NCI-H524 treated with DMSO at 0.1 percent for 48 hours (cell line): ENCODE data around the gene ALOX5.
"Not testable (repeated sequence)": the region's sequence is repeated elsewhere in the genome, so short reads cannot be mapped to it uniquely, and the experiment has no call there.

Experiments used
- DNase-seq: peaks from one replicate; lab custom pipeline; 2025; lab: John Stamatoyannopoulos, UW

Gene ALOX5

DNA sequence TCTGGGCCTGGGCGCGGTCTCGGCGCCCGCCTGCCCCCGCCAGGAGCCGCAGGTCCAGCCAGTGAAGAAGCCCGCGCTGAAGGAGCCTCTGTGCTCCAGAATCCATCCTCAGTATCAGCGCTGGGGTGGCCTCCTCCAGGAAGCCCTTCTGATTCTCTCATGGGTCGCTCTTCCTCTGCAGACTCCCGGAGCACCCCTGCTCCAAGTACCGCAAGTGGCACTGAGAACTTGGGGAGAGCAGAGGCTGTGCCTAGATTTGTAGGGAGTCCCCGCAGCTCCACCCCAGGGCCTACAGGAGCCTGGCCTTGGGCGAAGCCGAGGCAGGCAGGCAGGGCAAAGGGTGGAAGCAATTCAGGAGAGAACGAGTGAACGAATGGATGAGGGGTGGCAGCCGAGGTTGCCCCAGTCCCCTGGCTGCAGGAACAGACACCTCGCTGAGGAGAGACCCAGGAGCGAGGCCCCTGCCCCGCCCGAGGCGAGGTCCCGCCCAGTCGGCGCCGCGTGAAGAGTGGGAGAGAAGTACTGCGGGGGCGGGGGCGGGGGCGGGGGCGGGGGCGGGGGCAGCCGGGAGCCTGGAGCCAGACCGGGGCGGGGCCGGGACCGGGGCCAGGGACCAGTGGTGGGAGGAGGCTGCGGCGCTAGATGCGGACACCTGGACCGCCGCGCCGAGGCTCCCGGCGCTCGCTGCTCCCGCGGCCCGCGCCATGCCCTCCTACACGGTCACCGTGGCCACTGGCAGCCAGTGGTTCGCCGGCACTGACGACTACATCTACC is at the start of gene ALOX5:
Gene ALOX5, plus strand, starts transcription at position 641 of the 774 bp plus-strand sequence. Its CDS starts 64 bp downstream, at position 705.
- DNase-seq = no peak

DNA sequence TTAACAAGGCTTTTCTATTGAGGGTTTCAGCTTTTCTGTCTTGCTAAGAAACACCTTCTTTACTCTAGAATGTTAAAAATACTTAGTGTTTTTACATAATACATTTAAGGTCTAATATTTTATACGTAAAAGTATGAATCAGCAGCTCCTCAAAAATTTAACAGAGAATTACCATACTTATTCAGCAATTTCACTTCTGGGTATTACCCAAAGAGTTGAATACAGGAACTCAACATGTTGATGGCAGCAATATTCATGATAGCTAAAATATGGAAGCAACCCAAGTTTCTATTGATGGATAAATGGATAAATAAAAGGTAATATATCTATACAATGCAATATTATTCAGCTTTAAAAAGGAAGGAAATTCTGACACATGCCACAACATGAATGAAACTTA is 48.9 kb upstream of the ALOX5 start:
- DNase-seq = no peak

DNA sequence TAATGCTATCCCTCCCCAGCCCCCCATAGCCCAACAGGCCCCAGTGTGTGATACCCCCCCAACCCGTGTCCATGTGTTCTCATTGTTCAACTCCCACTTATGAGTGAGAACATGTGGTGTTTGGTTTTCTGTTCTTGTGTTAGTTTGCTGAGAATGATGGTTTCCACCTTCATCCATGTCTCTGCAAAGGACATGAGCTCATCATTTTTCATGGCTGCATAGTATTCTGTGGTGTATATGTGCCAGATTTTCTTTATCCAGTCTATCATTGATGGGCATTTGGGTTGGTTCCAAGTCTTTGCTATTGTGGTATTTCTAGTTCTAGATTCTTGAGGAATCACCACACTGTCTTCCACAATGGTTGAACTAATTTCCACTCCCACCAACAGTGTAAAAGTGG is 47.2 kb upstream of the ALOX5 start:
- DNase-seq = not testable (repeated sequence)

DNA sequence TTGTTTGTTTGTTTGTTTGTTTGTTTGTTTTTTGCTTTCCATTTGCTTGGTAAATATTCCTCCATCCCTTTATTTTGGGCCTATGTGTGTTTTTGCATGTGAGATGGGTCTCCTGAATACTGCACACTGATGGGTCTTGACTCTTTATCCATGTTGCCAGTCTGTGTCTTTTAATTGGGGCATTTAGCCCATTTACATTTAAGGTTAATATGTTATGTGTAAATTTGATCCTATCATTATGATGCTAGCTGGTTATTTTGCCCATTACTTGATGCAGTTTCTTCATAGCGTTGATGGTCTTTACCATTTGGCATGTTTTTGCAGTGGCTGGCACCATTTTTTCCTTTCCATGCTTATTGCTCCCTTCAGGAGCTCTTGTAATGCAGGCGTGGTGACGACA is 42.2 kb upstream of the ALOX5 start:
- DNase-seq = not testable (repeated sequence)

DNA sequence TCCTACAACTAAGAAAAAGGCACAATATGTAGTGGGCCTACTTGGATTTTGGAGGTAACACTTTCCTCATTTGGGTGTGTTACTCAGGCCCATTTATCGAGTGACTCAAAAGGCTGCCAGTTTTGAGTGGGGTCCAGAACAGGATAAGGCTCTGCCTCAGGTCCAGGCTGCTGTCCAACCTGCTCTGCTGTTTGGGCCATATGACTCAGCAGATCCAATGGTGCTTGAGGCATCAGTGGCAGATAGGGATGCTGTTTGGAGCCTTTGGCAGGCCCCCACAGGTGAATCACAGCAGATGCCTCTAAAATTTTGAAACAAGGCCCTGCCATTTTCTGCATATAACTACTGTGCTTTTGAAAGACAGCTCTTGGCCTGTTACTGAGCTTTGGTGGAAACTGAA is 34.1 kb upstream of the ALOX5 start:
- no peak for DNase-seq

DNA sequence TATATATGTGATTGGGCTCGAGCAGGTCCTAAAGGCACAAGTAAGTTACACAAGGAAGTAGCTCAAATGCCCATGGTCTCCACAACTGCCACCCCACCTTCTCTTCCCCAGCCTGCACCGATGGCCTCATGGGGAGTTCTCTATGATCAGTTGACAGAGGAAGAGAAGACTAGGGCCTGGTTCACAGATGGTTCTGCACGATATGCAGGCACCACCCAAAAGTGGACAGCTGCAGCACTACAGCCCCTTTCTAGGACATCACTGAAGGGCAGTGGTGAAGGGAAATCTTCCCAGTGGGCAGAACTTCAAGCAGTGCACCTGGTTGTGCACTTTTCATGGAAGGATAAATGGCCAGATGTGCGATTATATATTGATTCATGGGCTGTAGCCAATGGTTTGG is 33.6 kb upstream of the ALOX5 start:
- DNase-seq = not testable (repeated sequence)

DNA sequence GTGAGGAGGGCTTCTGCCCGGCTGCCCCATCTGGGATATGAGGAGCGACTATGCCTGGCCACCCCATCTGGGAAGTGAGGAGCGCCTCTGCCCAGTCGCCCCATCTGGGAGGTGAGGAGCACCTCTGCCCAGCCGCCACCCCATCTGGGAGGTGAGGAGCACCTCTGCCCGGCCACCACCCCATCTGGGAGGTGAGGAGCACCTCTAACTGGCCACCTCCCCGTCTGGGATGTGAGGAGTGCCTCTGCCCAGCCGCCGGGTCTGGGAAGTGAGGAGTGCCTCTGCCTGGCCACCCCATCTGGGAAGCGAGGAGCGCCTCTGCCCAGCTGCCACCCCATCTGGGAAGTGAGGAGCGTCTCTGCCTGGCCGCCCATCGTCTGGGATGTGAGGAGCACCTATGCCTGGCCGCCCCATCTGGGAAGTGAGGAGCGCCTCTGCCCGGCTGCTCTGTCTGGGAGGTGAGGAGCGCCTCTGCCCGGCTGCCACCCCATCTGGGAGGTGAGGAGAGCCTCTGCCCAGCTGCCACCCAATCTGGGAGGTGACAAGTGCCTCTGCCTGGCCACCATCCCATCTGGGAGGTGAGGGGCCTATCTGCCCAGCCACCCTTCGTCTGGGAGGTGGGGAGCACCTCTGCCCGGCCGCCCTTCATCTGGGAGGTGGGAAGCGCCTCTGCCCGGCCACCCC is 27.2 kb upstream of the ALOX5 start:
- not testable (repeated sequence) for DNase-seq

DNA sequence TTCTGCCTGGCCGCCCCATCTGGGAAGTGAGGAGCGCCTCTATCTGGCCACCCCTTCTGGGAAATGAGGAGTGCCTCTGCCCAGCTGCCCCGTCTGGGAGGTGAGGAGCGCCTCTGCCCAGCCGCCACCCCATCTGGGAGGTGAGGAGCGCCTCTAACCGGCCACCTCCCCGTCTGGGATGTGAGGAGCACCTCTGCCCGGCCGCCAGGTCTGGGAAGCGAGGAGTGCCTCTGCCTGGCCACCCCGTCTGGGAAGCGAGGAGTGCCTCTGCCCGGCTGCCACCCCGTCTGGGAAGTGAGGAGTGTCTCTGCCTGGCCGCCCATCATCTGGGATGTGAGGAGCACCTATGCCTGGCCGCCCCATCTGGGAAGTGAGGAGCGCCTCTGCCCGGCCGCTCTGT is 26.6 kb upstream of the ALOX5 start:
- not testable (repeated sequence) for DNase-seq

DNA sequence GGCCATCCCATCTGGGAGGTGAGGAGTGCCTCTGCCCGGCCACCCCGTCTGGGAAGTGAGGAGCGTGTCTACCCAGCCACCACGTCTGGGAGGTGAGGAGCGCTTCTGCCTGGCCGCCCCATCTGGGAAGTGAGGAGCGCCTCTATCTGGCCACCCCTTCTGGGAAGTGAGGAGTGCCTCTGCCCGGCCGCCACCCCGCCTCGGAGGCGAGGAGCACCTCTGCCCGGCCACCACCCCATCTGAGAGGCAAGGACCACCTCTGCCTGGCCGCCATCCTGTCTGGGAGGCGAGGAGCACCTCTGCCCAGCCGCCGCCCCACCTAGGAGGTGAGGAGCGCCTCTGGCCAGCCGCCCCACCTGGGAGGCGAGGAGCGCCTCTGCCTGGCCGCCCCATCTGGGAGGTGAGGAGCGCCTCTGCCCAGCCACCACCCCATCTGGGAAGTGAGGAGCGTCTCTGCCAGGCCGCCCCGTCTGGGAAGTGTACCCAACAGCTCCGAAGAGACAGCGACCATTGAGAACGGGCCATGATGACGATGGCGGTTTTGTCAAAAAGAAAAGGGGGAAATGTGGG is 25.7 kb upstream of the ALOX5 start:
- DNase-seq = not testable (repeated sequence)

DNA sequence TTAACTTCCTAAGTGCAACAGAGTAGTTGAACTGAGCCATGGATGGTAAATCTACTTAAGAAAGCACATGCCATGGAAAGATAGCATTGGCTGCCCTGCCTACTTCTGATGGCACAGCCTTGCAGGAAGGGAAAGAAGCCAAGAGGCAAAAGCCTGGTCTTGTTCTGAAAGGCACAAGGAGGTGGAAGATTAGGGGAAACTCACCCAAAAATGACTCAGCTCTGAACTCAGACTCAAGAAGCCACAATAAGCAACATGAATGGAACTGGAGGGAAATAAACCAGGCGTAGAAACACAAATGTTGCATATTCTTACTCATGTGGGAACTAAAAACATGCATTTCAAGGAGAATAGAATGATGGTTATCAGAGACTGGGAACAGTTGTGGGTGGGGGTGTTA is 20.8 kb upstream of the ALOX5 start:
- no peak for DNase-seq

DNA sequence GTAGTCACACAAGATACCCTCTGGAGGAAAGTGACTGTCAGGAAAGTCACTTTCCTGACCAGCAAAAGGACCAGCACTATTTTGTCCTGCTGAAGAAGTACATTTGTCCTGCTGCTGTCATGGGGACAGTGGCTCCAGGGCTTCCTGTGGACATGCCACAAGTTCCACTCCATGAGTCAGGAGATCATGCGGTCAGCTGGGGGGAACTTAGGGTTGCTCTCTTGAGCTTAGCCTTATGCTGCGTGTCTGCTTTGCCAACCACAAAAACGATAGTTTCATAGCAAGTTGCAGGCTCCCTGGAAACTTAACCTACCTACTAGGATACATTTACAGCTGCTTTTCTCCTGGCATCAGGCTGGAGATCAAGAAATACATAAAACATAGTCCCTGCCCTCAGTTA is 19.8 kb upstream of the ALOX5 start:
- no peak for DNase-seq

DNA sequence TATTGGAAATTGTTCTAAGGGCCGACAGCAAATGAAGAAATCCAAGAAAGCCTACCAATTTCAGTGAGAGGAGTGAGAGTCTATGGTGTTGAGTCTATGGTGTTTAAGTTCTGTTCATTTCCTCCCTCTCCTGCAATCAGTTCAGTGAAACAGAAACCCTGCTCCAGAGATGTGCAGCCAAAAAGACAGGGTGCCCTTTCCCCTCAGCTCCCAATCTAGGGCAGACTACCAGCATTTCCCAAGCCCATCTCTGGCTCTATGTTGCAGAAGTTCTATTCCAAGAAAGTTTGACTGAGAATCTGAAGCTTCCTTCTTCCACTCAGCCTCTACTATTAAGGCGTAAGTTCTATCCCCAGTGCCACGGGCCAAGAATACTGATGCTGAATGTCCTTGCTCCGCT is 18.5 kb upstream of the ALOX5 start:
- no peak for DNase-seq

DNA sequence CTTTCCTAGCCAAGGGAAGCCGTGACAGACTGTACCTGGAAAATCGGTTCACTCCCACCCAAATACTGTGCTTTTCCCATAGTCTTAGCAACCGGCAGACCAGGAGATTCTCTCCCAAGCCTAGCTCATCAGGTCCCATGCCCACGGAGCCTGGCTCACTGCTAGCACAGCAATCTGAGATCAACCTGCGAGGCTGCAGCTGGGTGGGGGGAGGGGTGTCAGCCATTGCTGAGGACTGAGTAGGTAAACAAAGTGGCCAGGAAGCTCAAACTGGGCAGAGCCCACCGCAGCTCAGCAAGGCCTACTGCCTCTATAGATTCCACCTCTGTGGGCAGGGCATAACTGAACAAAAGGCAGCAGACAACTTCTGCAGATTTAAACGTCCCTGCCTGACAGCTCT is 15.1 kb upstream of the ALOX5 start:
- DNase-seq = not testable (repeated sequence)

DNA sequence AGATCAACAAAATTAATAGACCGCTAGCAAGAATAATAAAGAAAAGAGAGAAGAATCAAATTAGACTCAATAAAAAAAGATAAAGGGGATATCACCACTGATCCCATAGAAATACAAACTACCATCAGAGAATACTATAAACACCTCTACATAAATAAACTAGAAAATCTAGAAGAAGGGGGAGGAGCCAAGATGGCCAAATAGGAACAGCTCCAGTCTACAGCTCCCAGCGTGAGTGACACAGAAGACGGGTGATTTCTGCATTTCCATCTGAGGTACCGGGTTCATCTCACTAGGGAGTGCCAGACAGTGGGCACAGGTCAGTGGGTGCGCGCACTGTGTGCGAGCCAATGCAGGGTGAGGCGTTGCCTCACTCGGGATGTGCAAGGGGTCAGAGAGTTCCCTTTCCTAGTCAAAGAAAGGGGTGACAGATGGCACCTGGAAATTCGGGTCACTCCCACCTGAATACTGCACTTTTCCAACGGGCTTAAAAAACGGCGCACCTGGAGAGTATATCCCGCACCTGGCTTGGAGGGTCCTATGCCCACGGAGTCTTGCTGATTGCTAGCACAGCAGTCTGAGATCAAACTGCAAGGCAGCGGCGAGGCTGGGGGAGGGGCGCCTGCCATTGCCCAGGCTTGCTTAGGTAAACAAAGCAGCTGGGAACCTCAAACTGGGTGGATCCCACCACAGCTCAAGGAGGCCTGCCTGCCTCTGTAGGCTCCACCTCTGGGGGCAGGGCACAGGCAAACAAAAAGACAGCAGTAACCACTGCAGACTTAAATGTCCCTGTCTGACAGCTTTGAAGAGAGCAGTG is 11.8 kb upstream of the ALOX5 start:
- not testable (repeated sequence) for DNase-seq

DNA sequence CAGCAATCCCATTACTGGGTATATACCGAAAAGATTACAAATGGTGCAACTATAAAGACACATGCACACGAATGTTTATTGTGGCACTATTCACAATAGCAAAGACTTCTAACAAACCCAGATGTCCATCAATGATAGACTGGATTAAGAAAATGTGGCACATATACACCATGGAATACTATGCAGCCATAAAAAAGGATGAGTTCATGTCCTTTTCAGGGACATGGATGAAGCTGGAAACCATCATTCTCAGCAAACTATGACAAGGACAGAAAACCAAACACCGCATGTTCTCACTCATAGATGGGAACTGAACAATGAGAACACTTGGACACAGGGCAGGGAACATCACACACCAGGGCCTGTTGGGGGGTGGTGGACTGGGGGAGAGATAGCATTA is 6.4 kb upstream of the ALOX5 start:
- DNase-seq = not testable (repeated sequence)

DNA sequence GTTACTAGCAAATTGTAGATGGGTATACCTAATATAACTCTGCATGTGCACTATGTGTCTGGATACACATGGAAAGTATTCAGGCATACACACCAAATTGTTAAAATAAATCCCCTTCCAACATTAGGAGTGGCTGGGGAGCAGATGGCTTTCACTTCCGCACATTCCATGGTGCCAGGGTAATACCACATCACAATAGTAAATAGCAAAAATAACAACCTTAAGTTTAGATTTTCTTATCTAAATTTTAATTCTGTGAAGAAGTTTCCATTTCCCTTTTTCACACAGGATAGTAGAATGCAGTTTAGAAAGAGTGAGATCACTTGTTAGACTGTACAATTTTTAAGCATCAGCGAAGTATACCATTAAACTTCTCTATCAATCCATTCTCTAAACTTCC is 5.8 kb upstream of the ALOX5 start:
- no peak for DNase-seq

DNA sequence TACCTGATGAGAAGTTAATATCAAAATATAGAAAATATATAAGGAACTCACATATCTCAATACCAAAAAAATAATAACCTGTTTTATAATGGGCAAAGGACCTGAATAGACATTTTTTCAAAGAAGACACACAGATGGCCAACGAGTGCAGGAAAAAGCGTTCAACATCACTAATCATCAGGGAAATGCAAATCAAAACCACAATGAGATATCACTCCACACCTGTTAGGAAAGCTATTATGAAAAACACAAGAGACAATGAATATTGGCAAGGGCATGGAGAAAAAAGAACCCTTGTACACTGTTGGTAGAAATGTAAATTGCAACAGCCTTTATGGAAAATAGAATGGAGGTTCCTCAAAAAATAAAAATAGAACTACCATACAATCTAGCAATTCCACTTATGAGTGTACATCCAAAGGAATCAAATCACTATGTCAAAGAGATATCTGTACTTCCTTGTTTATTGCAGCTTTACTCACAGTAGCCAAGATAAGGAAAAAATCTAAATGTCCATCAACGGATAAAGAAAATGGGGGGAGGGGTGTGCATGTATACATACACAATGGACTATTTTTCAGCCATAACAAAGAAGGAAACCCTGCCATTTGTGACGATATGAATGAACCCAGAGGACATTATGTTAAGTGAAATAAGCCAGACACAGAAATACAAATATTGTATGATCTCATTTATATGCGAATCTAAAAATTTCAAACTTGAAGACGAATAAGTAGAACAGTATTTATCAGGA is 3.6 kb upstream of the ALOX5 start:
- no peak for DNase-seq

DNA sequence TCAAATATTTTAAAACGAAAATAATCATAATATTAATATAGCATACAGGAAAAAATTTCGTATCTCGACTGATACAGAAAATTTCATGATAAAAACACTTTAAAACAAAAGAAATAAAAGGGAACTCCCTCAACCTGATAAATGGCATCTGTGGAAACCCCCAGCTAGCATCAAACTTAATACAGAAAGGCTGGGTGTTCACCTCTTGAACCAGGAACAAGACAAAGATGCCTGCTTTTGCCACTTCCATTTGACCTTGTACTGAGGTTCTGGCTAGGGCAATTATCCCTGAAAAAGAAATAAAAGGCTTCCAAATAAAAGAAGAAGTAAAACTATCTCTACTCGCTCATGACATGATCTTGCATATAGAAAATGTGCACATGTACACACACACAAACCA is 2.5 kb upstream of the ALOX5 start:
- DNase-seq = no peak

DNA sequence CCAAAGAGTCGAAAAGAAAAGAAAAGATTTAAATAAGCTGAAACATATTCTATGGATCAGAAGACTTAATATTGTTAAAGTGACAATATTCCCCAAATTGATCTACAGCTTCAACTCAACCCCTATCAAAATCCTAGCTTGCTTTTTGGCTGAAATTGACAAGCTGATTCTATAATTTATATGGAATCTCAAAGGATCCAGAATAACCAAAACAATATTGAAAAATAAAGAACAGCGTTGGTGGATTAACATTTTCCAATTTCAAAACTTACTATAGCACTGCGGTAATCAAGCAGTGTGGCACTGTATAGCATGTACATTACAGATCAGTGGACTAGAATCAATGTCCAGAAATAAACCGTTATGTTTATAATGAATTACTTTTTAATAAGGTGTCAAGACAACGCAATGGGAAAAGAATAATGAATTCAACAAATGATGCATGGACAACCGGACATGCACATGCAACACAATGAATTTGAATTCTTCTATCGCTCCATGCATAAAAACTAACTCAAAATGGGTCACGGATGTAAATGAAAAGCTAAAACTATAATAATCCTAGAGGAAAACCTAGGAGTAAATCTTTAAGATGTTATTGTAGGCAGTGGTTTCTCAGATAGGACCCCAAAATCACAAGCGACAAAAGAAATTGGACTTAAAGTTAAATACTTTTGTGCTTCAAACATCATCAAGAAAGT is 1.6 kb upstream of the ALOX5 start:
- no peak for DNase-seq

DNA sequence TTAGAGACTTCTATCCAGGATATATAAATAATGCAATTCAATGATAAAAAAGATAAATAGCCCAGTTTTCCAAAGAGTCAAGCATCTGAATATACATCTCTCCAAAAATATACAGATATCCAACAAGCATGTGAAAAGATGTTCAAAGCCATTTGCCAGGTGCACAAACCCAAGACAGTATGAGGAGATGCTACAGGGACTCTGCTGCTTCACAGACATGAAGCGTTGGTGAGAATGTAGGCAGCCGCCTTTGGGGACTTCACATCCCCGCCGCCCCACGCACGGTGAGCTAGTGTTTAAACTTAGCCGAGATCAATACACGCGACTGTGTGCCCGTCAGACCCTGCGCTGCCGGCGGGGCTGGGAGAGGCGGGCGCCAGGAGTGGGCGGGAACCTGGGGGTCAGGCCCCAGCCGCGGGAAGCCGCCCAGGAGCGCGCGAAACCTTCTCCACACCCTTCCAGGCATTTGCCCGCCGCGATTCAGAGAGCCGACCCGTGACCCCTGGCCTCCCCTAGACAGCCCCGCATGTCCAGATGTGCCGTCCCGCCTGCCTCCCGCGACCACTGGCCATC is 927 bp upstream of the ALOX5 start:
- no peak for DNase-seq
